Measurements from ENCODE around the gene COL4A2. TPM values are rescaled to one million over a fixed set of nuclear protein-coding genes. Genes with fewer than 3 reads are reported as not detected.

Gene COL4A2
- total RNA-seq, 1 donor from 2014 or later = not detected

DNA sequence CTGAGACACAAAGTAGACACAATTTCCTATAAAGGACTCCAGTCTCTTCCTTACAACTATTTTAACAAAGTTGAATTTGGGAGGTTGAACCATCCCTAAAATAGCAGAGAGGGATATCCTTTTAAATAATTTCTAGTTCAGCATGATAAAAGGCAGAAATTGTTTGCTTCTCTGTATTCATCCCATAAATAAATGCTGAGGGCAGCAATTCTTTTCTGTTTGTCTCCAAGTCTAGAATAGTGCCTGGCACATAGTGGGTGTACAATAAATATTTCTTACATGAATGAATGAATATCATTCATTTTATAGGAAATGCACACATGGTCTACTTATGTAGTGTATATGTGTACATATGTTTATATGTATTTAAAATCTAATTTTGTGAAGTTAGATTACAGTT lies 12.5 kb upstream of the COL4A2 start:
- CTCF ChIA-PET = no interaction called here
- POLR2A ChIA-PET = no interaction called here

DNA sequence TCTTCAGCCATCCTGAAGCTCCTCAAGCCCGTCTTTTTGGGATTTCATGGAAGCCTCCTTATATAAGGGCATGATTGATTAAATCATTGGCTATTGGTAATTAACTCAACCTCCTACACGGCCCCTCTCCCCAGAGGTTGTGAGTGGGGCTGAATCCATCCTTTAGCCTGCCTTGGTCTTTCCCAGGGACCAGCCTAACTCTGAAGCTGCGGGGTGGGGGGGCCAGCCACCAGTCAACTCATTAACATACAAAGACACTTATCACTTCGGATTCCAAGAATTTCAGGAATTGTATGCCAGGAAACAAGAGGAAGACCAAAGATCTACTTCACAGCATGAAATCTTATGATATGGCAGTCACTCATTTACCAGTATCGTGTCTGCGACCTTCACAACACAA lies 10.1 kb upstream of the COL4A2 start:
- Mint-ChIP-seq H3K36me3 (ENCODE audit: low read depth) (no peaks in the 10 kb centered on the region), H3K4me3 (no peak overlapping the region)
- CTCF ChIA-PET = no interaction called here

More for the DNA sequence above, 12.5 kb upstream of the COL4A2 start:
- DNase-seq (no peak), ATAC-seq (ENCODE audit: low read depth) (no peak)
- H3K27ac Mint-ChIP-seq = no peak overlapping the region
- H3K27me3 Mint-ChIP-seq = peaks cover 28% of the 10 kb centered on the region
- H3K4me1 Mint-ChIP-seq = no peaks in the 10 kb centered on the region
- TF ChIP-seq, protein P1, sequence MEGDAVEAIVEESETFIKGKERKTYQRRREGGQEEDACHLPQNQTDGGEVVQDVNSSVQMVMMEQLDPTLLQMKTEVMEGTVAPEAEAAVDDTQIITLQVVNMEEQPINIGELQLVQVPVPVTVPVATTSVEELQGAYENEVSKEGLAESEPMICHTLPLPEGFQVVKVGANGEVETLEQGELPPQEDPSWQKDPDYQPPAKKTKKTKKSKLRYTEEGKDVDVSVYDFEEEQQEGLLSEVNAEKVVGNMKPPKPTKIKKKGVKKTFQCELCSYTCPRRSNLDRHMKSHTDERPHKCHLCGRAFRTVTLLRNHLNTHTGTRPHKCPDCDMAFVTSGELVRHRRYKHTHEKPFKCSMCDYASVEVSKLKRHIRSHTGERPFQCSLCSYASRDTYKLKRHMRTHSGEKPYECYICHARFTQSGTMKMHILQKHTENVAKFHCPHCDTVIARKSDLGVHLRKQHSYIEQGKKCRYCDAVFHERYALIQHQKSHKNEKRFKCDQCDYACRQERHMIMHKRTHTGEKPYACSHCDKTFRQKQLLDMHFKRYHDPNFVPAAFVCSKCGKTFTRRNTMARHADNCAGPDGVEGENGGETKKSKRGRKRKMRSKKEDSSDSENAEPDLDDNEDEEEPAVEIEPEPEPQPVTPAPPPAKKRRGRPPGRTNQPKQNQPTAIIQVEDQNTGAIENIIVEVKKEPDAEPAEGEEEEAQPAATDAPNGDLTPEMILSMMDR (IDR thresholded peaks at IDR 0.05) = no peak
- H3K9me3 Mint-ChIP-seq = no peaks in the 10 kb centered on the region
- intact Hi-C loops (cut with micrococcal nuclease) = no loop called here
- no peak overlapping the region for H3K4me3 Mint-ChIP-seq
- no peaks in the 10 kb centered on the region for H3K36me3 Mint-ChIP-seq (ENCODE audit: low read depth)

DNA sequence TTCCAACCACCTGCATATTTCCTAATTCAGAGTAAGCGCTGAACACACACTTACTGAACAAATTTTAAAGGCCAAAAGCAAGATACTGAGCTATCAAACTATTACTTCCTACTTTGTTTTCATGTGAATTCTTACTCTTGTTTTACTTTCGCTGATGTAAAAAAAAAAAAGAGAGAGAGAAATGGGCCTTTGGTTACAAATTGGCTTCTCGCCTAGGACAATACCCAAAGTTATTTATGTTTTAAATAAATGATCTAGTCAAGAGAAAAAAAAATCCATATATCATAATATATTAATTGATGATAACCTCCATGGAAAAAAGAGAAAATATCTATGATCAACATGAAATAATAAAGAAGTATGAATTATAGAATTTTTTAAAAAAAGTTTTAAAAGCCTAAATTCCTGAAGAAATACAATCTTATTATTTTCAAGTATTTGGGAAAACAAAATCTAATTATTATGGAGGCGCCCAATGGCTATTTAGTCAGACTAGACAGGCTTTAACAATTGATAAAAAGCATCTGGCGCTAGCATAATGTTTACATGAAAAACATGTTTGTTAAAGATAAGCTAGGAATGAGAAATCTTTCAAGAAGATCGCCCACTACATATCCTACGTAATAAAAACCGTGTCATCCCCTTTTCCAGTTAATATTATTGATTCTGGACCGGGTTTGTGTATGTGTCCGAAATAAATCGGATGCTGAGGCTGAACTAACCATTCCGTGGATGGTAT lies 9.1 kb upstream of the COL4A2 start:
- POLR2A ChIA-PET = no interaction called here
- intact Hi-C loops (cut with micrococcal nuclease) = no loop called here

More for the DNA sequence above, 10.1 kb upstream of the COL4A2 start:
- DNase-seq (no peak), ATAC-seq (ENCODE audit: low read depth) (no peak)
- no peaks in the 10 kb centered on the region for H3K9me3 Mint-ChIP-seq
- no peaks in the 10 kb centered on the region for H3K4me1 Mint-ChIP-seq
- POLR2A ChIA-PET = no interaction called here
- H3K27ac Mint-ChIP-seq = no peak overlapping the region
- TF ChIP-seq, protein P1 (IDR thresholded peaks at IDR 0.05) = no peak
- H3K27me3 Mint-ChIP-seq = peaks cover 42% of the 10 kb centered on the region
- intact Hi-C loops (cut with micrococcal nuclease) = no loop called here

DNA sequence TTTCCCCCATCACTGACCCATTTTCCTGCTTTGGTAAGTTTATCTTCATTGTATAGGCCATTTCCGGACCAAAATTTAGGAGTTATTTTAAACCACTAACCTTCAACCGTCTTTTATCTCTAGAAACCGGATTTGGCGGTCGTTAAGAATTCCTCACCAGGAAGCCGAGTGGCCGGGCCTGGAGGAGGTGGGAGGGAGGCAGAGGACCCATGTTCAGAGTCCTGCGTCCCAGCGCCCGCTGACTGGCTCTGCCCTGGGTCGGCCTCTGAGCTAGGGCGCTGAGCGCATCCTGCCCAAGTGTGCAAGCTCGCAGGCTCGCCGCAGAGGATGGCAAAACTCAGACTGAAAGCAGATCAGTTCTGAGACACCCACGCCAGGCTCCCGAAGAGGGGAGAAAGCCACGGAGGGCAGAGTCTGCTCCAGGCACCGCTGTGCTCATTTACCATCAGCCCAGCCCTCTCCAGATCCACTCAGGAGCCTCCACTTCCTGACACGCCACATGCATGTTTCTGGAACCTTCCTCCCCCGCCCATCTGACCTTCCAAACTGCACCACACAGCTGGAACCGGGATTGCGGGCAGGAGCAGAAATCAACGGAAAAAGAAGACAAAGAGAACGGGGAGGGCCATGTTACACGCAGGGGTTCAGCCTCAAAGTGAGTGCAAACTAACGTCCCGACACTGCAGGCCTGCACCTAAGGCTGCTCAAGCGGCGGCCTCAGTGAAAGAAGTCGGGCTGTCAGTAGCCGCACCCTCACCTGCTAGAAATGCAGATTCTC lies 8.4 kb upstream of the COL4A2 start:
- ChIA-PET CTCF (no interaction called here), POLR2A (no interaction called here)
- DNase-seq = no peak

More for the DNA sequence above, 9.1 kb upstream of the COL4A2 start:
- DNase-seq = no peak
- CTCF ChIA-PET = no interaction called here
- TF ChIP-seq, protein P1 (IDR thresholded peaks at IDR 0.05) = no peak
- no peaks in the 10 kb centered on the region for H3K4me1 Mint-ChIP-seq
- H3K9me3 Mint-ChIP-seq = no peaks in the 10 kb centered on the region
- no peaks in the 10 kb centered on the region for H3K36me3 Mint-ChIP-seq (ENCODE audit: low read depth)
- ATAC-seq (ENCODE audit: low read depth) = no peak
- H3K27me3 Mint-ChIP-seq = peaks cover 43% of the 10 kb centered on the region
- no peak overlapping the region for H3K4me3 Mint-ChIP-seq
- H3K27ac Mint-ChIP-seq = no peak overlapping the region

More for the DNA sequence above, 8.4 kb upstream of the COL4A2 start:
- ATAC-seq (ENCODE audit: low read depth) = no peak
- H3K4me1 Mint-ChIP-seq = no peaks in the 10 kb centered on the region
- TF ChIP-seq, protein P1 (IDR thresholded peaks at IDR 0.05) = no peak
- H3K27me3 Mint-ChIP-seq = peaks cover 48% of the 10 kb centered on the region
- no peaks in the 10 kb centered on the region for H3K36me3 Mint-ChIP-seq (ENCODE audit: low read depth)
- no peak overlapping the region for H3K4me3 Mint-ChIP-seq
- intact Hi-C loops (cut with micrococcal nuclease) = no loop called here
- no peaks in the 10 kb centered on the region for H3K9me3 Mint-ChIP-seq
- H3K27ac Mint-ChIP-seq = no peak overlapping the region
